GM12873 (cell line): Measurements from ENCODE around the gene FAM131B.

Source experiments
- CTCF ChIP-seq: IDR thresholded peaks from 2 replicates; pipeline ENCODE4 v1.5.1; 2012; ENCODE audit warnings: low read depth, mild to moderate bottlenecking, moderate library complexity, low read length, control low read depth; ENCODE audit not compliant: insufficient read depth; ENCODE audit errors: missing control alignments

FAM131B gene

GRCh38 chr7:143391462-143392404 is 29.2 kb upstream of the FAM131B start:
- TF ChIP-seq CTCF, result no peak

- no peak for TF ChIP-seq CTCF
These were observed 28.3 kb upstream of the FAM131B start for GRCh38 chr7:143390773-143391317.

GRCh38 chr7:143390104-143390772 is 27.7 kb upstream of the FAM131B start:
- TF ChIP-seq CTCF, result no peak

GRCh38 chr7:143389316-143390103 is 27.0 kb upstream of the FAM131B start:
- TF ChIP-seq CTCF, result no peak

- TF ChIP-seq CTCF, result no peak
These were observed 26.1 kb upstream of the FAM131B start for GRCh38 chr7:143388491-143389101.

- no peak for TF ChIP-seq CTCF
These were observed 25.5 kb upstream of the FAM131B start for GRCh38 chr7:143388051-143388450.
